ENCODE results near the gene ZACN. TPM values are rescaled to one million over a fixed set of nuclear protein-coding genes. Genes with fewer than 3 reads are reported as not detected.

ZACN gene
- total and polyA plus RNA-seq, 2 donors (not counting 3 experiments of a cell fraction or from before 2014, with no cell fraction given), result 0.18 TPM; not detected in 1

- H3K27ac ChIP-seq (ENCODE audit: insufficient read depth, low read depth, low read length), result no peak overlapping the region
- dilution Hi-C loops (cut with MboI; ENCODE audit: extremely low pct_ligation_motif_present, low sequenced_read_pairs) (no loop called here), intact Hi-C loops (cut with micrococcal nuclease) (no loop called here)
- H3K9me3 ChIP-seq (replicated peaks; ENCODE audit: control insufficient read depth, insufficient read depth, low read length), result no peaks in the 10 kb centered on the region
- no peak overlapping the region for H3K4me2 ChIP-seq (ENCODE audit: insufficient read depth, low read length)
- H3K4me3 ChIP-seq (replicated peaks in 1 of 3; ENCODE audit: insufficient read depth in 1 of 3, low read depth in 1 of 3, low read length in 3 of 3), result no peak overlapping the region
- no peaks in the 10 kb centered on the region for H3K4me1 ChIP-seq (ENCODE audit: control insufficient read depth, extremely low read depth, insufficient read depth, low read length)
- no peak for TF ChIP-seq EZH2 (IDR thresholded peaks at IDR 0.05; ENCODE audit: borderline replicate concordance, low read depth, low read length, severe bottlenecking)
- no peak for TF ChIP-seq FOS (IDR thresholded peaks at IDR 0.05; ENCODE audit: borderline replicate concordance, insufficient read depth, low read length)
- TF ChIP-seq JUN (IDR thresholded peaks at IDR 0.05; ENCODE audit: borderline replicate concordance, insufficient read depth, insufficient read length, low read depth), result no peak
- no peak for TF ChIP-seq POLR2A (IDR thresholded peaks at IDR 0.05; ENCODE audit: low read depth, low read length)
- no peak for TF ChIP-seq POLR2AphosphoS5 (IDR thresholded peaks at IDR 0.05; ENCODE audit: insufficient read depth, low read depth, low read length)
- TF ChIP-seq CTCF (IDR thresholded peaks at IDR 0.05; ENCODE audit: extremely low read depth in 1 of 2, insufficient read depth in 1 of 2, low read depth in 1 of 2, low read length in 2 of 2), result no peak
- TF ChIP-seq MYC (IDR thresholded peaks at IDR 0.05; ENCODE audit: low read depth, low read length), result no peak
- no peak for TF ChIP-seq GATA2 (IDR thresholded peaks at IDR 0.05; ENCODE audit: insufficient read depth, insufficient read length, low read depth, low read length)
- no peak for DNase-seq (ENCODE audit: low read depth, low spot score)
- no peaks in the 10 kb centered on the region for H3K79me2 ChIP-seq (ENCODE audit: control insufficient read depth, insufficient read depth, low read length)
- no TSS peak for BruUV-seq (replicated peaks)
- ChIA-PET CTCF (no interaction called here), POLR2A (interaction anchor here (0.5 kb wide), 1 partner anchor 183 kb away, joined by 3 read pairs; no protein-coding TSS in a partner anchor)
- H4K20me1 ChIP-seq (replicated peaks; ENCODE audit: control insufficient read depth, extremely low read depth, insufficient read depth, low read length), result no peaks in the 10 kb centered on the region
- H3K36me3 ChIP-seq (ENCODE audit: control insufficient read depth in 2 of 2, extremely low read depth in 1 of 2, insufficient read depth in 2 of 2, low read length in 2 of 2), result peaks cover 0 to 56% of the 10 kb centered on the region in 2 experiments
- H3K27me3 ChIP-seq (ENCODE audit: control insufficient read depth in 2 of 2, insufficient read depth in 2 of 2, low read length in 2 of 2), result peaks cover 20% of the 10 kb centered on the region in 2 experiments
- H2AFZ ChIP-seq (ENCODE audit: low read depth, low read length), result no peak overlapping the region
- FAIRE-seq, result no peak
- H3K9ac ChIP-seq (replicated peaks; ENCODE audit: extremely low read depth, insufficient read depth, low read length), result no peak overlapping the region
- H3K9me1 ChIP-seq (replicated peaks; ENCODE audit: control insufficient read depth, extremely low read depth, insufficient read depth, low read length), result no peaks in the 10 kb centered on the region
Observed at GRCh38 chr17:76083536-76084182, 4.7 kb downstream of the ZACN start.

Data from endothelial cell of umbilical vein (primary cell).